ENCODE data around the gene STIL.
A peak's percentile ranks its signal among the peaks of the same experiment; 100 is the strongest.

The STIL gene

GRCh38 chr1:47235241-47235681 lies 78.7 kb downstream of the STIL start:
- no peak for DNase-seq (ENCODE audit: low read depth in 2 of 2)

- DNase-seq (ENCODE audit: low read depth in 2 of 2) = no peak
Observed at GRCh38 chr1:47233186-47233585, 80.8 kb downstream of the STIL start.

- no peak for DNase-seq (ENCODE audit: low read depth in 2 of 2)
Observed at GRCh38 chr1:47232187-47232874, 81.6 kb downstream of the STIL start, which contains the start of gene TAL1. Gene TAL1, minus strand, starts transcription at chr1:47232225. Its CDS starts 6,337 bp downstream, at chr1:47225888.

GRCh38 chr1:47231301-47232186 lies 82.4 kb downstream of the STIL start:
- peak in 1 of 2 donors; percentile 14 for DNase-seq (ENCODE audit: low read depth in 2 of 2)

GRCh38 chr1:47230692-47231300 lies 83.2 kb downstream of the STIL start:
- DNase-seq (ENCODE audit: low read depth in 2 of 2) = no peak

GRCh38 chr1:47229886-47230691 lies 83.9 kb downstream of the STIL start:
- no peak for DNase-seq (ENCODE audit: low read depth in 2 of 2)

GRCh38 chr1:47229031-47229885 lies 84.7 kb downstream of the STIL start:
- DNase-seq (ENCODE audit: low read depth in 2 of 2) = no peak

- DNase-seq (ENCODE audit: low read depth in 2 of 2) = no peak
Observed at GRCh38 chr1:47228644-47229030, 85.3 kb downstream of the STIL start.

GRCh38 chr1:47227341-47228232 lies 86.4 kb downstream of the STIL start:
- DNase-seq (ENCODE audit: low read depth in 2 of 2) = no peak

- no peak for DNase-seq (ENCODE audit: low read depth in 2 of 2)
Observed at GRCh38 chr1:47226839-47227215, 87.1 kb downstream of the STIL start.

- DNase-seq (ENCODE audit: low read depth in 2 of 2) = no peak
Observed at GRCh38 chr1:47226121-47226838, 87.7 kb downstream of the STIL start.

GRCh38 chr1:47225430-47226100 lies 88.4 kb downstream of the STIL start:
- no peak for DNase-seq (ENCODE audit: low read depth in 2 of 2)

GRCh38 chr1:47224676-47225399 lies 89.1 kb downstream of the STIL start:
- DNase-seq (ENCODE audit: low read depth in 2 of 2) = no peak

GRCh38 chr1:47223921-47224675 lies 89.8 kb downstream of the STIL start:
- no peak for DNase-seq (ENCODE audit: low read depth in 2 of 2)

GRCh38 chr1:47223174-47223920 lies 90.6 kb downstream of the STIL start:
- no peak for DNase-seq (ENCODE audit: low read depth in 2 of 2)

GRCh38 chr1:47222476-47222875 lies 91.5 kb downstream of the STIL start:
- DNase-seq (ENCODE audit: low read depth in 2 of 2) = no peak

All from stimulated activated CD4-positive, alpha-beta T cell treated with anti-CD3 and anti-CD28 coated beads, Interleukin-1b, Interleukin-23, amount 100 ng/mL, for 4 hours (primary cell).